Left lung (tissue), 10 donors: Measurements from ENCODE around the gene XBP1. TPM values are rescaled to one million over a fixed set of nuclear protein-coding genes. Genes with fewer than 3 reads are reported as not detected.

Experiments used
- ATAC-seq: fragments of 200-7000 bp; cut with Tn5 transposase; one replicate; pipeline ENCODE4 v1.9.1; 2020; ENCODE audit warnings: moderate library complexity
- DNase-seq, 4 donors: peaks; one replicate each; pipeline ENCODE4 v3.0.0-alpha.2; 2013 to 2020
- H3K27ac ChIP-seq, 2 donors: fragments of 200-600 bp; sonication (generic) in 1 of 2; one replicate each; pipeline versions ENCODE4 v1.5.0 to v1.8.0; 2020 to 2021
- H3K27me3 ChIP-seq, 2 donors: fragments of 200-600 bp; sonication (generic) in 1 of 2; one replicate each; pipeline versions ENCODE4 v1.5.0 to v1.8.0; 2020 to 2021
- H3K36me3 ChIP-seq, 2 donors: fragments of 200-600 bp; sonication (generic) in 1 of 2; one replicate each; pipeline versions ENCODE4 v1.5.0 to v1.8.0; 2020 to 2021
- H3K4me1 ChIP-seq, 2 donors: fragments of 200-600 bp; one replicate each; pipeline ENCODE4 v1.8.0; 2021
- H3K4me3 ChIP-seq, 2 donors: fragments of 200-600 bp; sonication (generic) in 1 of 2; one replicate each; pipeline versions ENCODE4 v1.5.0 to v1.8.0; 2020 to 2021; ENCODE audit warnings: mild to moderate bottlenecking in 1 of 2
- H3K9me3 ChIP-seq, 2 donors: fragments of 200-600 bp; sonication (generic) in 1 of 2; one replicate each; pipeline versions ENCODE4 v1.5.0 to v1.8.0; 2020 to 2021
- CTCF ChIP-seq, 2 donors: fragments of 200-600 bp; sonication (generic) in 1 of 2; IDR thresholded peaks; one replicate each; pipeline versions ENCODE4 v1.5.0 to v1.8.0; 2021; ENCODE audit warnings: antibody characterized with exemption in 2 of 2
- intact Hi-C, 2 donors: fragments of 100-400 bp; cut with DNase I; formaldehyde crosslinking; loops; one replicate each; pipeline versions ENCODE4 v1.11.2 to v1.14.2; 2022
- polyA plus RNA-seq, 6 donors: library from polyadenylated mRNA; unstranded; fragments of 120-200 nt; gene quantifications; one replicate each; pipeline ENCODE4 v1.2.1, GENCODE V29; 2013; ENCODE audit not compliant: insufficient read length in 6 of 6
- total RNA-seq, 2 donors: library from RNA; stranded (reverse); fragmentation: NEBNext Ultra II Directional; extraction: Animal tissue kit (Norgen Biotek cat#: 25700); gene quantifications; one replicate each; pipeline ENCODE4 v1.2.1, GENCODE V29; 2021
- donor health status: DM: no; HTN: yes; CAD: no.
- donor health status: DM: no; HTN: no; CAD: no.

The XBP1 gene
- total and polyA plus RNA-seq, 8 donors: 89.0 to 259 (median 113) TPM

GRCh38 chr22:28817919-28818859 lies 17.8 kb upstream of the XBP1 start:
- H3K4me3 ChIP-seq: no peak overlapping the region
- intact Hi-C loops: no loop called here
- no peaks in the 10 kb centered on the region for H3K27me3 ChIP-seq
- peaks cover 28 to 48% of the 10 kb centered on the region in 2 donors for H3K4me1 ChIP-seq
- no peaks in the 10 kb centered on the region for H3K9me3 ChIP-seq
- DNase-seq (peak in 2 of 4 donors; percentile 79 to 81), ATAC-seq (peak; percentile 76)
- H3K27ac ChIP-seq: peak overlapping the region; percentile 70 to 72
- H3K36me3 ChIP-seq: no peaks in the 10 kb centered on the region
- TF ChIP-seq CTCF (IDR thresholded peaks at IDR 0.05): no peak

- Histone ChIP-seq H3K4me3 (no peak overlapping the region), H3K27ac (peak overlapping the region in 1 of 2 donors; percentile 70), H3K4me1 (peaks cover 39 to 59% of the 10 kb centered on the region in 2 donors), H3K9me3 (no peaks in the 10 kb centered on the region), H3K27me3 (no peaks in the 10 kb centered on the region), H3K36me3 (no peaks in the 10 kb centered on the region)
- ATAC-seq: no peak
- intact Hi-C loops: no loop called here
- no peak for DNase-seq
- TF ChIP-seq CTCF (IDR thresholded peaks at IDR 0.05): no peak
These were observed 16.7 kb upstream of the XBP1 start for GRCh38 chr22:28817064-28817463.

- Histone ChIP-seq H3K36me3 (no peaks in the 10 kb centered on the region), H3K9me3 (no peaks in the 10 kb centered on the region), H3K27ac (peak overlapping the region in 1 of 2 donors; percentile 23), H3K4me3 (no peak overlapping the region), H3K4me1 (peaks cover 53 to 72% of the 10 kb centered on the region in 2 donors), H3K27me3 (no peaks in the 10 kb centered on the region)
- no peak for DNase-seq
- TF ChIP-seq CTCF (IDR thresholded peaks at IDR 0.05): no peak
- no peak for ATAC-seq
- intact Hi-C loops: no loop called here
These were observed 15.4 kb upstream of the XBP1 start for GRCh38 chr22:28815729-28816128.

GRCh38 chr22:28815111-28815510 lies 14.7 kb upstream of the XBP1 start:
- DNase-seq (no peak), ATAC-seq (no peak)
- H3K4me3 ChIP-seq: no peak overlapping the region
- no peaks in the 10 kb centered on the region for H3K27me3 ChIP-seq
- TF ChIP-seq CTCF (IDR thresholded peaks at IDR 0.05): no peak
- H3K36me3 ChIP-seq: no peaks in the 10 kb centered on the region
- peak overlapping the region in 1 of 2 donors; percentile 87 for H3K27ac ChIP-seq
- no peaks in the 10 kb centered on the region for H3K9me3 ChIP-seq
- intact Hi-C loops: no loop called here
- peaks cover 53 to 78% of the 10 kb centered on the region in 2 donors for H3K4me1 ChIP-seq

- Histone ChIP-seq H3K4me3 (no peak overlapping the region), H3K27me3 (no peaks in the 10 kb centered on the region), H3K4me1 (peaks cover 49 to 83% of the 10 kb centered on the region in 2 donors), H3K27ac (peak overlapping the region; percentile 78 to 87), H3K36me3 (no peaks in the 10 kb centered on the region), H3K9me3 (no peaks in the 10 kb centered on the region)
- DNase-seq: peak in 1 of 4 donors; percentile 72
- no peak for TF ChIP-seq CTCF (IDR thresholded peaks at IDR 0.05)
- ATAC-seq: peak; percentile 84
- intact Hi-C loops: no loop called here
These were observed 13.6 kb upstream of the XBP1 start for GRCh38 chr22:28813772-28814518.
